Measurements from ENCODE around the gene IFT43. TPM values are rescaled to one million over a fixed set of nuclear protein-coding genes. Genes with fewer than 3 reads are reported as not detected.

The IFT43 gene
- total RNA-seq, 1 experiment from 2014 or later, result 37.9 TPM

DNA sequence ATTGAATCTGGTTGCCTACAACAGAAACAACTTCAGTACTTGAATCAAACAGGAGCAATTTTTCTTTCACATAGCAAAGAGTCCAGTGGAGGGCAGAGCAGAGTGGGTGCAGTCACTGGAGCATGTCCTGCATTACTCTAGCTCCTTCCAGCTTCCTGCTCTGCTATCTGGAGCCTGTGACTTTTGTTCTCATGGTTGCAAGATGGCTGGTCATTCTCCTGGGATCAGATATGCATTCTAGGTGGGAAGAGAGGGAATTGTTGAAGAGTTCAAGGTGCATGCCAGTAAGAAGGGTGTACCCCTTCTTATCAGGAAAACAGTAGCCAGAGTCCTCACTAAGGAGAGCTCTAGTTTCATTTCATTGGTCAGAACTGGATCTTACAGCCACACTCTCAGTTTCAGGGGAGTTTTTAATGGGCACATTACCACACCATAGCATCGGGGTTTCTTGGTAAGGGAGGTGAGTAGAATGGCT lies 8.0 kb downstream of the IFT43 start:
- Mint-ChIP-seq H3K27ac (ENCODE audit: unreplicated experiment) (no peak overlapping the region), H3K4me1 (ENCODE audit: low read depth, unreplicated experiment) (no peaks in the 10 kb centered on the region), H3K4me3 (ENCODE audit: low read depth, unreplicated experiment) (no peak overlapping the region), H3K27me3 (ENCODE audit: unreplicated experiment) (no peaks in the 10 kb centered on the region), H3K36me3 (ENCODE audit: insufficient read depth, unreplicated experiment) (peaks cover 4% of the 10 kb centered on the region), H3K9me3 (ENCODE audit: low read depth, unreplicated experiment) (no peaks in the 10 kb centered on the region)
- DNase-seq, result no peak
- TF ChIP-seq CTCF (IDR thresholded peaks at IDR 0.05; ENCODE audit: unreplicated experiment), result no peak
- BruUV-seq (replicated peaks), result no TSS peak
- CTCF ChIA-PET, result interaction anchor here (0.7 kb wide), 1 partner anchor 261 kb away, joined by 3 read pairs; no protein-coding TSS in a partner anchor
- intact Hi-C loops (cut with micrococcal nuclease; ENCODE audit: unreplicated experiment), result no loop called here

DNA sequence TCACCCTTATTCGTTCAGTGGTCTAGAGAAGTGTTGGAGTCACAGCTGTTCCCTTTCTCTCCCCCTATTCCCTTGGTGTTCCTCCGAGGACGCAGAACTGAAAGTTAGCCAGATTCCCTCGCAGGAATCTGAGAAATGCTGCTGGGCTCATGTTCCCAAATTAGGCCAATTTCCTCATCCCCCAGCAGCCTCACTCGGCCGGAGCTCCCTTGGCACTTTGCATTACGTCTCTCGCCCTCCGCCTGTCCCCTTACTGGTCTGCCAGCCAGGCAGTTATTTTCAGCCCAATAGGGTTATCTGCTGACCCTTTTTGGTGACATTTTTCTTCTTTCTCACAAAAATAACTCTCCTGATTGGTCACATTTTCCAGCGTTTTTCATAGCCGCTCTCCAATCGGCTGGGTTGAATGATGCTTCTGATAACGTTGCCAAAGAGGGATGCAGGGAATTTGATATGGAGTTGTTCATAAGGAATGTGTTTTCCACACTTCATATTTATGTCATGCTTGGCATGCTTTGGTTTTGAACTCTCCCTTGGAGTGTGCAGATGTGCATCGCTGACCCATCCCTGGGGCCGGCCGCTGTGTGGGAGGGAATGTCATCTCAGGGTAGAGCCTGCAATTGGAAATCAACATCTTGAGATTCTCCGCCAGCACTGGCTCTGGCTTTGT lies 9.9 kb downstream of the IFT43 start:
- no peak for TF ChIP-seq CTCF (IDR thresholded peaks at IDR 0.05; ENCODE audit: unreplicated experiment)
- Mint-ChIP-seq H3K4me1 (ENCODE audit: low read depth, unreplicated experiment) (no peaks in the 10 kb centered on the region), H3K27me3 (ENCODE audit: unreplicated experiment) (no peaks in the 10 kb centered on the region), H3K9me3 (ENCODE audit: low read depth, unreplicated experiment) (no peaks in the 10 kb centered on the region), H3K27ac (ENCODE audit: unreplicated experiment) (no peak overlapping the region), H3K36me3 (ENCODE audit: insufficient read depth, unreplicated experiment) (peaks cover 9% of the 10 kb centered on the region), H3K4me3 (ENCODE audit: low read depth, unreplicated experiment) (no peak overlapping the region)
- no peak for DNase-seq
- no TSS peak for BruUV-seq (replicated peaks)
- intact Hi-C loops (cut with micrococcal nuclease; ENCODE audit: unreplicated experiment), result no loop called here
- CTCF ChIA-PET, result no interaction called here

- intact Hi-C loops (cut with micrococcal nuclease; ENCODE audit: unreplicated experiment), result no loop called here
- no TSS peak for BruUV-seq (replicated peaks)
- no peak overlapping the region for H3K27ac Mint-ChIP-seq (ENCODE audit: unreplicated experiment)
- CTCF ChIA-PET, result interaction anchor here (0.5 kb wide), 1 partner anchor 179 kb away, joined by 5 read pairs; no protein-coding TSS in a partner anchor
- peaks cover 9% of the 10 kb centered on the region for H3K36me3 Mint-ChIP-seq (ENCODE audit: insufficient read depth, unreplicated experiment)
- no peak overlapping the region for H3K4me3 Mint-ChIP-seq (ENCODE audit: low read depth, unreplicated experiment)
- no peaks in the 10 kb centered on the region for H3K9me3 Mint-ChIP-seq (ENCODE audit: low read depth, unreplicated experiment)
- H3K27me3 Mint-ChIP-seq (ENCODE audit: unreplicated experiment), result no peaks in the 10 kb centered on the region
- no peak for TF ChIP-seq CTCF (IDR thresholded peaks at IDR 0.05; ENCODE audit: unreplicated experiment)
- no peak for DNase-seq
- no peaks in the 10 kb centered on the region for H3K4me1 Mint-ChIP-seq (ENCODE audit: low read depth, unreplicated experiment)
Observed at GRCh38 chr14:75996488-75996887, 10.9 kb downstream of the IFT43 start.

DNA sequence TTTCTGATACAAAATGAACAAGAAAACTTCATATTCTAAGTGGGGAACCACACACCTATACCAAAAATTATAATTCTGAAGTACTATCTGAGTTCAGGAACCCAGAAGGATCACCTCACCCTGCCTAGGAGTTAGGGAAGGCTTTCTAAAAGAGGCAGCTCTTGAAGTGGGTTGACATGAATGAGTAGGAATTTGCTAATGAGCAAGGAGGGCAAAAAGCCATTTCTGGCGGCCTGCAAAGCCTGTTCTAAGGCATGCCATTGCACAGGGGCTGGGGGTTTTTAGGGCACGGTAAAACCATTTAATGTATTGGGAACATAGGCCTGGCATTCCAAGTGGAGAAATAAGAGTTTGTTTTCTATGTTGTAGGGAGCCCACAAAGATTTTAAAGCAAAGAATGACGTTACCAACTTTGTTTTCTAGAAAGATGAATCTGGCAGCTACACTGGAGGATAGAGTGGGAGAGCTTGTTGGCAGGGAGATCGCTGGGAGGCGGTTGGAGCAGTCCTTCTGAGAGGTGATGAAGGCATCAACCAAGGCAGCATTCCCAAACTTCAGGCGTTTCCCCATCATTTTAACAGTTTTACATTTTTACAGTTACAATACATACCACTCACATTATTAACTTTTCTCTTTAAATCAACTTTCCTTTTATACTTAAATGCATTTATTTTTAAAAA lies 14.1 kb downstream of the IFT43 start:
- no TSS peak for BruUV-seq (replicated peaks)

More for the DNA sequence above, 14.1 kb downstream of the IFT43 start:
- Mint-ChIP-seq H3K27me3 (ENCODE audit: unreplicated experiment) (no peaks in the 10 kb centered on the region), H3K4me3 (ENCODE audit: low read depth, unreplicated experiment) (no peak overlapping the region), H3K27ac (ENCODE audit: unreplicated experiment) (no peak overlapping the region), H3K9me3 (ENCODE audit: low read depth, unreplicated experiment) (peaks cover 7% of the 10 kb centered on the region), H3K36me3 (ENCODE audit: insufficient read depth, unreplicated experiment) (peaks cover 9% of the 10 kb centered on the region), H3K4me1 (ENCODE audit: low read depth, unreplicated experiment) (no peaks in the 10 kb centered on the region)
- CTCF ChIA-PET, result no interaction called here
- TF ChIP-seq CTCF (IDR thresholded peaks at IDR 0.05; ENCODE audit: unreplicated experiment), result no peak
- DNase-seq, result no peak
- intact Hi-C loops (cut with micrococcal nuclease; ENCODE audit: unreplicated experiment), result no loop called here

Measured in Calu3 (cell line).